HG02610 (cell line): ENCODE results near the gene PIAS1.
"Not testable (repeated sequence)": the region's sequence is repeated elsewhere in the genome, so short reads cannot be mapped to it uniquely, and the experiment has no call there.

Experiments used
- ATAC-seq: cut with Tn5 transposase; IDR thresholded peaks from one replicate; pipeline ENCODE4 v1.9.1; 2021; ENCODE audit warnings: mild to moderate bottlenecking, moderate library complexity; ENCODE audit not compliant: unreplicated experiment

The PIAS1 gene

GRCh38 chr15:68053701-68054627 is at the start of gene PIAS1:
PIAS1 (plus strand) TSS chr15:68054315; CDS start chr15:68054327, 12 bp downstream.
- ATAC-seq = peak; percentile 81

DNA sequence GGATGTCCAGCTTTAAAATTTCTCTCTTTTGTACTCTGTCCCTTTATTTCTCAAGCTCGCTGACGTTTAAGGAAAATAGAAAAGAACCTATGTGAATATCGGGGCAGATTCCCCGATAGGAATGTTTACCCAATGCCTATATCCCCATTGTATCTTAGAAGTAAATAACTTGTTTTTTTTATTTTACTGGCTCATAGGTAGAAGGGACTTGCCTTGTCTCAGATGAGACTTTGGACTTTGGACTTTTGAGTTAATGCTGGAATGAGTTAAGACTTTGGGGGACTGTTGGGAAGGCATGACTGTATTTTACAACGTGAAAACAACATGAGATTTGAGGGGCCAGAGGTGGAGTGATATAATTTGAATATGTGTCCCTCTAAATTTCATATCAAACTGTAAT is 46.5 kb upstream of the PIAS1 start:
- ATAC-seq = not testable (repeated sequence)

GRCh38 chr15:68010361-68011153 is 43.6 kb upstream of the PIAS1 start:
- ATAC-seq = no peak

DNA sequence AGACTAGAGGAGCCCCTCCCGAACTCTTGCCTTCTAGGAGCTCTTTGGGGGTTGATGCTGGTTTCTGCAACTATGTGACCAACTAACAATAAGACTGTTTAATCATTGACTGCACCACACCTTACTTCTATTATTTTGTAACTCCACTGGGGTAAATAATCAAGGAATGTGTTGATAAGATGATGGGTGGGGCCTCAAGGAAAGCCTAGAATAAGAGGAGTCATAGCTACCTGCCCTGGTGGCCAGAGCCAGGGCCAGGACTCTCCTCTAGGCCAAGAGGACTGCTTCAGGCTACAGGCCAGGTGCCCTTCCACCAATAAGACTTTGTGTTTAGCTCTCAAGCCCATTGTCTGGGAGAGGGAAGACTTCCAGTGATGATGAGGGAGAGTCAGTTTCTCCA is 41.2 kb upstream of the PIAS1 start:
- ATAC-seq = no peak

DNA sequence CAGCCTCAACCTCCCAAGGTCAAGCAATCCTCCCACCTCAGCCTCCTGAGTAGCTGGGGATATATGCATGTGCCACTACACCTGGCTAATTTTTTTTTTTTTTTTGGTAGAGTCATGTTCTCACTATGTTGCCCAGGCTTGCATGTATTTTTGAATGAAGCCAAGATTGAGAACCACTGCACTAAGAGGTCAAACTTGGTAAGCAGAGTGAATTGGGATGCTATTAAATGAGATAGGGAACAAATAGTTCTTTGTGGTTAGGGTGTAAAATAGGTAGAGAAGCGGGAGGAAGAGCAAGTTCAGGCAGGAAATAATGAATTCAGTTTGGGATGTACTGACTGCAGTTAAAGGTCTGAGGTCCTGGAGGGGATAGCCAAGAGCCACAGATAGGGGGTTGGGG is 39.9 kb upstream of the PIAS1 start:
- no peak for ATAC-seq

DNA sequence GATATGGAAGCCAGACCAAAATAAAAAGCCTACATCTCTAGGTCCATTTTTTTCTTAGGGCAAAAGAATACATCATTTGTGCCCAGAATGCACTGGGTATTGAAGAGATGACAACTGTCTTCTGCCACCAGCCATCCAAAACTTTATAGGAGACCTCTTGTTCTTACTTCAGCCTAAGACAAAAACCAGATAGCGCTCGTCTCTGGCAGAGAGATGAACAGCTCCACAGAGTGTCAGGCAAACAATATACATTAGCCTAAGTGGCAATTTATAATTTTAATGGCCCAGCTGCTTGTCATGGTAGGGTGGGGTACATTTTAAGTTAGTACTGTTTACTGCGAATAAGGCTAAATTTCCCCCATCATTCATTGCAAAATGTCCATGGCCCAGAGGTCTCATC is 38.9 kb upstream of the PIAS1 start:
- ATAC-seq = no peak

DNA sequence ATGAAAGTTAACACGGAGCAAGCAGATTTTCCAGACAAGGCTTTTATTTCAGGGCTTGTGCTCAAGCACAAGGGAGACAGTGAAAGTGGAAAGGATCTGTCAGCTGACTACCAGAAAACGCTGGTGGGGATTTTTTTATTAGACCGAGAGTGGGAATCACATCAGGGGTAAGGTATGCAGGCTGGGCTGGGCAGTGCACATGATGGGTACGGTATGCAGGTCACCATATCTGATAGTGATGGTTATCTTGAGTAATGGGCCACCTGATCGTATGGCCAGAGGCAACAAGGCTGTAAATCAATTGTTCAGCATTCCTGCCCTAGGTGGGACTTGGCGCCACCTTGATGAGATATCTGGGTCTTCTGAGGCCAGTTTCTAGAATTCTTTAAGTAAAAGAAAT is 36.9 kb upstream of the PIAS1 start:
- ATAC-seq = no peak

DNA sequence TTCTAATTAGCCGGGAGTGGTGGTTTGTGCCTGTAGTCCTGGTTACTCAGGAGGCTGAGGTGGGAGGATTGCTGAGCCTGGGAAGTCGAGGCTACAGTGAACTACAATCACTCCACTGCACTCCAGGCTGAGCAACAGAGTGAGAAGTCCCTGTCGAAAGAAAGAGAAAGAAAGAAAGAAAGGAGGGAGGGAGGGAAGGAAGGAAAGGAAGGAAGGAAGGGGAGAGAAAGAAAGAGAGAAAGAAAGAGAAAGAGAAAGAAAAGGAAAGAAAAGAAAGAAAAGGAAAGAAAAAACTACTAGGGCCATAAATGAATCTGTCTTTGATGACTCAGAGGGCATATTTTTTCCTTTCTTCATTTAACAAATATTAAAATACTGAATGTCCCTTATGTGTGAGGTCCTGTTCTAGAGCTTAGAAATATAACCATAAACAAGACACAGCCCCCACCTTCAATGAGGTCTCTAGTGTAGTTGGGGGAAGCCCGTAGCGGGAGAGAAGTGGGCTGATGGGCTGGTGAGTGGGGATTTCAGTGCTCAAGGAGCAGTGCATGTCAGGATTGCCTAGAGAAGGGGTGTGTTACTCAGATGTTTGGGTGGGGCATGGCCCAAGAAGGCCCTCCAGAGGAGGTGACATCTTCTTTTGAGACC is 35.2 kb upstream of the PIAS1 start:
- no peak for ATAC-seq

DNA sequence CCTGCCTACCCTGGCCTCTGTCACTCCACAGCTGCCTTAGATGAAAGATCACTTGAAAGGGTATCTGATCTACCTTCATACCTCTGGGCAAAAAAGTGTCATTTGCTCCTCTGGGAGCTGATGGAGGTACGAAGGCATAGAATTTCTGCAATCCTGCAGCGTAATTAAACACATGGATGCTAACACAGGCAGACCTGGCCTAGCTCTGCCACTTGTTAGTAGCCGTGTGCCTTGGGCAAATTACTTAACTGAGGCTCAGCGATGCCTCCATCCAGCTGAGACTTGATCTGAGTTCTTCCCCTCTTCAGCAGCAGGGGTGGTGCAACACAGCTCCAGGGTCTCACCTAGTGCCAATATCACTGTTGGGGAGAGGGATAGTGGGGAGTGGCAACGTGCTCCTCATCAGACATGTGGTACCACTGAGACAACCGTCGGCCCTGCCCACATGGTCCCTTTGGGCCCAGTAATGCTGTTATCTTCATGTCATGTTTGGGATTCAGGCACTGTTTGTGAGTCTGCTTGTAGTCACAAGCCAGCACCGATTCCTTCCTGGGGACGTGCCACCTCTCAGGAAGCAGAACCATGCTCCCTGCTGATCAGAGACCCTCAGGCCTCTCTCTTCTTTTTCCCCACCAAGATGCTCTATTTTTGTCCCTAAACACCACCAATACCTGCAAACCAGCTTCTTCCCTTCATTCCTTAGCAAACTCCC is 34.1 kb upstream of the PIAS1 start:
- no peak for ATAC-seq

DNA sequence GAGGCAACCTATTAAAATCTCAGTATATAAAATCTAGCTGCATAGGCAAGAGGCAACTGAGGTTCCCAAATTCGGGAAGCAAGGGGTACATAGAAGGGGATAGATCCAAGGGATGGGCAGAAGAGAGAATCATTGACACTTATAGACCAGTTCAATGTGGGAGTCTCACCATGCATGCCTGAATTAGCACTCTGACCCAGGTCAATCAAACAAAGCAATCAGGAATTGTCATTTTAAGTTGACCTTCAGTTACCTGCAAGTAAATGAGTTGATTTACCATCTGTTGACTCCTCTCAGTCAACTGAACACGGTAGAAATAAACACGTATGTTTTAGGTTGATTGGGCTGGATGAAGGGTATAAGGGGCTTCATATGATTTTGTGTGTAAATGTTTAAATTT is 33.4 kb upstream of the PIAS1 start:
- no peak for ATAC-seq

DNA sequence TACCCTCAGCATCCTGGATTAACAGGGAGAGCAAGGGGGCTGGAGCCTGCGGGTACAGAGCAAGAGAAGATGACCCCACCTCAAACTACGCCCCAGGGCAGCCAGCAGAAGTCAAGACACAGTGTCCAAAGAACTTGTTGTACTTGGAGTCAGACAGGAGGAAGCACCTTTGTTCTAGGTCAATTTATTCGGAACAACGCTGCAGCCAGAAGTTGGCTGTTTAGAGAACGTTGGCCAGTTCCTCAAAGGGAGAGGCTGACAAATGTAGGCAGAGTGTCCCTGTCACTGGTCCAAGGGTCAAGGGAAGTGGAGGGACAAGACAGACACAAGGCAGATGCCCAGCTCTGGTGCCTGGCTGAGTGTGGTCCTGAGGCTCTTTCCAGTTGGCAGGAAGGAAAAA is 32.1 kb upstream of the PIAS1 start:
- ATAC-seq = no peak

DNA sequence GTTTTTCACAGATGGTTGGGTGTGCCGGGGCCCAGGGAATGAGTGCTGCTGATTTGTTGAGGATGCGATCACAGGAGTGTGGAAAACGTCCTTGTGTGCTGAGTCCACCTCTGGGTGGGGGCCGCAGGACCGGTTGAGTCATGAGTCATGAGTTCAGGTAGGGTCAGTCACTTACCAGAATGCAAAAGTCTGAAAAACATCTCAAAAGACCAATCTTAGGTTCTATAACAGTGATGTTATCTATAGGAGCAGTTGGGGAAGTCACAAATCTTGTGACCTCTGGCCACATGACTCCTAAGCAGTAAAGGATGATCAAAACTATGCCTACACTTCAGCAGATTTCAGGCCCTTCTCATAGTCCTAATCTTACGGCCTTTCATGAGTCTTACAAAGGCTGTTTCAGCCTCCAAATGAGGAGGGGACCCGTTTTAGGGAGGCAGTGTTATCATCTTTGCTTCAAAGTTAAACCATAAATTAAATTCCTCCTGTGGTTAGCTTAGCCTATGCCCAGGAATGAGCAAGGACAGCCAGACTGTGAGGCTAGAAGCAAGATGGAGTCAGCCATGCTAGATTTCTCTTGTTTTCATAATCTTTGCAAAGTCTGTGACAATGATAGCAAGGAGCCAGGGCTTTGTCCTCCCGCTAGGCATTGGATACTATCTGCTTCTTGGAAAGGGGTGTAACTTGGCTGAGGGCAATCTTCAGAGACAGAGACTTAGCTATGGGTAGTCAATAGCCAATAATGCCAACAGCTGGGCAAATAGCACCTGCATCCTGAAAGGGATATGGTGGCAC is 30.6 kb upstream of the PIAS1 start:
- ATAC-seq = no peak

- no peak for ATAC-seq
Observed at GRCh38 chr15:68025835-68026424, 28.2 kb upstream of the PIAS1 start.

- no peak for ATAC-seq
Observed at GRCh38 chr15:68027388-68027787, 26.7 kb upstream of the PIAS1 start.

DNA sequence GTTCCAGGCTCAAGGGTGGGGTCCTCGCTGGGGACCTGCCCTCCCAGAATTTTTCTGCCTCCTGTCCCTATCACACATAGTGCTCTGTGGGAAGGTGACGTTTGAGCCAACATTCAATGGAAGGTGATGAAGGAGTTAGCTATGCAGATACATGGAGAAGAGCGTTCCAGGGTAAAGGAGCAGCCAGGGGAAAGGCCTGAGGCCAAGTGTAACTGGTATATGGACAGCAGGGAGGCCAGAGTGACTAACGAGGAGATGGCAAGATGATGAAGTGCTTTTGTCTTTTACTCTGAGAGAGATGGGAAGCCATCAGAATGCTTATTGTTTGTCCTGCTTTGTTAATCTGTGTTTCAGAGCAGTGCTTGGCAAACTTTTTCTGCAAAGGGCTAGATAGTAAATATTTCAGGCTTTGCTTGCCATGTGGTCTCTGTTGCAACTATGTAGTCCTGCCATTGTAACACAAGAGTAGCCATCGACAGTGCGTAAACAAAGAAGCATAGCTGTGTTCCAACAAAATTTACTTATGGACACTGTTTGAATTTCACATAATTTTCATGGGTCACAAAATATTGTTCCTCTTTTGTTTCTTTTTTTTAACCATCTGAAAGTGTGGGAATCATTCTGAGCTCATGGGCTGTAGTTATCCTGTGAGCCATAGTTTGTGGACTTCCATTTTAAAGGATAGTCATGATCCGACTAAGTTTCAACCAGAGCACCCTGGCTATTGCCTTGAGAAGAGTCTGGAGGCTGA is 25.8 kb upstream of the PIAS1 start:
- no peak for ATAC-seq

DNA sequence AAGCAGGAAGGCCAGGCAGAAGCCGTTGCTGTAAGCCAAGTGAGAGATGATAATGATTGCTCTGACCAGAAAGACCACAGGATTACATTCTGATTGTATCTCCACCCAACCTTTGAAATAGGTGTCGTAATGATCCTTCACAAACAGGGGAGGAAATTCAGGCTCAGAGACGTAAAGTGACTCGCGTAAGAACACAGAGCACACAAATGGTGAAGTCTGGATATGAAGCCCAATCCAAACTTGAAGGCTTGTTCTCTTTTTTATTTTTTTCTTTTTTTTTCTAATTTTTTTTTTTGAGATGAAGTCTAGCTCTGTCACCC is 25.3 kb upstream of the PIAS1 start:
- ATAC-seq = no peak

- no peak for ATAC-seq
Observed at GRCh38 chr15:68029959-68030358, 24.2 kb upstream of the PIAS1 start.

DNA sequence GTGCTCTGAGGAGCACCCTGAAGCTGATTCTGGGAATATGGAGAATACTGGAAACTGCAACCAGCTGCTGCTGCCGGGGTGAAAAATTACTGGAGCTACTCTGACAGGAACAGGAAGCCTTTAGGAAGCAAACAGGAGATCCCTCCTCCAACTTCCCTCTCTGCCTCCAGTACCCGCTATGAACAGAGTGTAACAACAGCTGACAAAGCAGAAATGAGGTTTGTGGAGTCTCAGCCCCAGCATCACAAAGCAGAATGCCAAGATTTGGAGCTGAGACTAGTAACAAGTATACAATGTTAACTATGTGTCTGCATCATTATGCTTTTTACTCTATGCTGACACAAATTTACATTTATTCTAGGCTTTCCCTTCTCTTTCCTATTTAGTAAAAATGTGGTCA is 22.7 kb upstream of the PIAS1 start:
- ATAC-seq = no peak

DNA sequence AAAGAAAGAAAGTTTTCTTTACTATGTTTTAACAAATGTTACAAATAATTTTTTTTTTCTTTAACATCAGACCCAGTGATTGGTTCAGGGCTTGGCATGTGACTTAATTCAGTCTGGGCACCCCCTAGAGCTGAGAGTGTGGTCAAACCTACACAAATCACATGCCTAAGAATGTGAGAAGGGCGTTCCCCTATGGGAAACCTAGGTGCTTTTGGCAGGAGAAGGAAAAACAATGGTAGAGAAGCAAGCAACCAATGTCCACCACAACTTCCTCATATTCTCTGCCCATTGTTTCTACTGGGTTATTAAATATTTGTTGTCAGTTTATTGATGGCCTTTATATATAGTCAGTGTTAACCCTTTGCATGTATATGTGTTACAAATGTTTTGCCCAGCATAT is 21.4 kb upstream of the PIAS1 start:
- peak; percentile 76 for ATAC-seq
